GM21529 (cell line): ENCODE data around the gene CBARP.
"Not testable (repeated sequence)": the region's sequence is repeated elsewhere in the genome, so short reads cannot be mapped to it uniquely, and the experiment has no call there.

Experiments
- ATAC-seq: cut with Tn5 transposase; IDR thresholded peaks from one replicate; pipeline ENCODE4 v1.9.1; 2021; ENCODE audit not compliant: unreplicated experiment

The CBARP gene

DNA sequence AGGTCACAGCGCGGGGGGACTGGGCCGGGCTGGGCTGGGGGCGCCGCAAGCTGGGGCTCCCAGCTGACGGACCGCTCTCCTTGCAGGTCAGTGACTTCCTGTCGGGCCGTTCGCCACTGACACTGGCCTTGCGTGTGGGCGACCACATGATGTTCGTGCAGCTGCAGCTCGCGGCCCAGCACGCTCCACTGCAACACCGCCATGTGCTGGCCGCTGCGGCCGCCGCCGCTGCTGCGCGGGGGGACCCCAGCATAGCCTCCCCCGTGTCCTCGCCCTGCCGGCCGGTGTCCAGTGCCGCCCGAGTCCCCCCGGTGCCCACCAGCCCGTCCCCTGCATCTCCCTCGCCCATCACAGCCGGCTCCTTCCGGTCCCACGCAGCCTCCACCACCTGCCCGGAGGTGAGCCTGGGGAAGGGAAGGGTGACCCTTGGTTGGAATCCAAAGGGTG is 16.3 kb upstream of the CBARP start:
- no peak for ATAC-seq

GRCh38 chr19:1253514-1254080 is 15.8 kb upstream of the CBARP start:
- ATAC-seq: no peak

- ATAC-seq: no peak
Observed at GRCh38 chr19:1252821-1253513, 15.2 kb upstream of the CBARP start.

DNA sequence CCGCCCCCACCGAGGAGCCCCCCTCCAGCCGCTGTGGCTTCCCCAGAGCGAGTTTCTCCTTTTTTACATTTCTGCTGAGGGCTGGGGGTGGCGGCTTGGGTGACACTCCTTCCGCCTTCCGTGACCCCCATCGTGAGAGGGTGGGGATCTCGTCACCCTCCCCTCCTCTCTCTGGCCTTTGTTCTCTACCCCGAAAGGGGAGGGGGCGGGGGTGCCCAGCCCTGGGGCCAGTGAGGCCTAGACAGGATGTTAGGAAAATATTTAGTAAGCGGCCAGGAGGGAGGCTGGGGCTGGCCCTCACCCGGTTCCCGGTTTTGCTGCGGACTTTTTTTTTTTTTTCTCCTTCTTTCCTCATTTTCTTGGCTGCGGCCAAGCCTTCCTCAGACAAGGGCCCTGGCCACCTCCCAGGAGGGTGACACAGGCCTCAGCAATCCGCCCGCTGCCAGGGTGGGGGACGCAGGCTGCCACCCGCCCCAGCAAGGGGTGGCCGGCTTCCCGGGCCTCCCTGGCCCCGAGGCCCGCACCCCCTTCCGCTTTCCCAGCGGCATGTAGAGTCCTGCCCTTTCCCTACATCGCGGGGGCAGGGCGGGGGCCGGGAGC is 14.5 kb upstream of the CBARP start:
- no peak for ATAC-seq

DNA sequence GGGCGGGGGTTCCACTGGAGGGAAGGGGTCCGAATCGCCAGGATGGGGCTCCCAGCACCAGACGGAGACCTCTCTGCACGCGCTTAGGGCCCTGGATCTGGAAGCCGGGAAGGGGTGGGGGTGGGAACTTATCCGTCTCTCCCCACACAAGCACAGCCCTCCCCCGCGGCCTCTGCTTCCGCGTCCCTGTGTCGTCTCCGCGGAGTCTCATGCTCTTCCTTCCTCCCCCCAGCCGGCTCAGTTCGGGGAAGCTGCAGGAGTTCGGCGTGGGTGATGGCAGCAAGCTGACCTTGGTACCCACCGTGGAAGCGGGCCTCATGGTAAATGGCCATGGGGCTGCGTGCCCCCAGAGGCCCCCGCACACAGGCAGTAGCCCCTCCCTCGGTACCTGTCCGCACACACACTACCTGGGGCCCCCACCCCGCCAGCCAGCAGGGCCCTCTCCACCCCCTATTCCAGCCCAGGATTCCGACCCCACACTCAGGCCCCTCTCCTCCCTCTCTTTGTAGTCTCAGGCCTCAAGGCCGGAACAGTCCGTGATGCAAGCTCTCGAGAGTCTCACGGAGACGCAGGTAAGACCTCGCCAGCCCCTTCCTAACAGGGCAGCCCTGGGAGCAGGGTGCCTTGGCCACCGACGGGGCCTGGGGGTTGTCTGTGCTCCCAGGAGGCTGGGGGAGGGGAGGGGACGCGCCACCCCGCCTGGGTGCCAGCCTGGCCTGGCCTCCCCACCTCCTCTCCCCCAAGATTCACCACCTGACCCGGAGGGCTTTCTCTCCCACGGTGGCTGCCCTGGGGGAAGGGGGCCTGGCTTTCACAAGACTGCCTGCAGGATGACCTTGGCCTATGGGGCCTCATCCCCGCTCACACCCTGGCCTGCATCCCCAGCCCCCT is 13.8 kb upstream of the CBARP start:
- no peak for ATAC-seq

- ATAC-seq: no peak
Observed at GRCh38 chr19:1250437-1251260, 12.8 kb upstream of the CBARP start.

- ATAC-seq: no peak
Observed at GRCh38 chr19:1249990-1250436, 12.2 kb upstream of the CBARP start.

DNA sequence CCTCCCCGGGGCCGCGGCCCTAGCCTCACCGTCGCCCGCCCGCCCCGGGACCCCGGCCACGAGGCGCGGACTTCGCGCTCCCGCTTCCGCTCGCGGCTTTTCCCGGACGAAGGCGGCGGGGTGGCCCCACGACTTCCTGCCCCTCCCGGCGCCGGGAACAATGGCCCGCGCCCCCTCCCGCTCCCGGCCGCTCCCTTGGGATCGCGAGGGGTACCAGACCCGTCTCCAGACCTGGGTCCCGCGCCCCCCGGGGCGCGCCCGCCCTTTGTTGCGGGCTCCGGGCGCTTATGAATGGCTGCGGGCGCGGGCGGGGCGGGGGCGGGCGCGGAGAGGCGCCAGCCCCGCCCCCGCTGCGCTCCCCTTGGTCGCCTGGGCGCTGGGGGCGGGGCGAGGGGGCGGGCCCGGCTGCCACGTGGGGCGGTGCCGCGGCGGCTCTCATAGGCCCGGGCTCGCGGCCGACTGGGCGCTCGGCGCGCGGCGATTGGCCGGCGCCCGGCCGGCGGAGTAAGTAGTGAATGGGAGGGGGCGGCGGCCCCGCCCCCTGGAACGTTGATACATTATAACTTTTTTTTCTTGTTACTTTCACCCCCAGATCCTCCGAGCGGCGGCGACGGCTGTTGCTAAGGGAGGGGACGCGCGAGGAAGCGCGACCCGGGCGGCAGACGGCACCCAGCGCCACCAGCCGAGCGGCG is 11.6 kb upstream of the CBARP start:
- ATAC-seq: peak; percentile 46

DNA sequence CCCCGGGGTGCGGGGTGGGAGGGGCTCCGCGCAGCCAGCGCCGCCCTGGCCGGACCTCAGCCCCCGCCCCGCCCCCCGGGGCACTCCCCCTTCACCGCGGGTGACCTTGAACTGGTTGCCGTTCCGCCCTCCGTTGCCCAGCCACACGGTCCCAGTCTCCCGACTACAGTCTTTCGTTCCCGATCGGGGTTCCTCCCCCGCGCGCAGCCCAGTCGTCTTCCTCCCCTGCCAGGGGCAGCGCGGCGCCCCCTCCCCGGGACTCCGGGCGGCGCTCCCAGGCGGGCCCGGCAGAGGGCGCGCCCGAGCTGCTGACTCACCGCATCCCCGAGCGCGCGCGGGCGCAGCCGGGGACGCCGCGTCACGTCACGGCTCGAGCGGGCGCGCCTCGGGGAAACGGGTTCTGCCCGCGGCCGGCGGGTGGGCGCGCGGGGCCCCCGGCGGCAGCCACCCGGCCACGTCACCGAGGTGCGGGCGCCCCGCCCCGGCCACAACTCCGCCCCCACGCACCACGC is 11.0 kb upstream of the CBARP start:
- ATAC-seq: peak; percentile 24

GRCh38 chr19:1248139-1248785 is 10.5 kb upstream of the CBARP start, which contains the start of gene MIDN:
Gene MIDN, plus strand, starts transcription at chr19:1248583. Its CDS starts 1,714 bp downstream, at chr19:1250297.
- peak; percentile 12 for ATAC-seq

DNA sequence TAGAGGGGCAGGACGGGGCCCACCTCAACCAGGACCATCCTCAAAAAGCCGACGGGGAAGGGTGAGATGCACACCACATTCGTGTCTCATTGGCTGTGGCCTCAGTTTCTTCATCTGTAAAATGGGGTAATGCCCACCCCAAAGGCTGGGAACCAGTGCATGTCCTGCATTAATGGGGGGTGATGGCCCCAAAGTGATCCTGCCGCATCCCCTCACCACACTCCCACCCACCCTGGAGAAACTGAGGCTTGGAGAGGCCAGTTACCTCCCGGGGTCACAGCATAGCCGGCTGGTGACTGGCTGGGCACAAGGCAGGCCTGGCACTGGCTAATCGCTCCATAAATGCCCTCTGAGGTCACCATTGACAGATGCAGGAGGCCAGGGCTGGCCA is 9.9 kb upstream of the CBARP start:
- no peak for ATAC-seq

DNA sequence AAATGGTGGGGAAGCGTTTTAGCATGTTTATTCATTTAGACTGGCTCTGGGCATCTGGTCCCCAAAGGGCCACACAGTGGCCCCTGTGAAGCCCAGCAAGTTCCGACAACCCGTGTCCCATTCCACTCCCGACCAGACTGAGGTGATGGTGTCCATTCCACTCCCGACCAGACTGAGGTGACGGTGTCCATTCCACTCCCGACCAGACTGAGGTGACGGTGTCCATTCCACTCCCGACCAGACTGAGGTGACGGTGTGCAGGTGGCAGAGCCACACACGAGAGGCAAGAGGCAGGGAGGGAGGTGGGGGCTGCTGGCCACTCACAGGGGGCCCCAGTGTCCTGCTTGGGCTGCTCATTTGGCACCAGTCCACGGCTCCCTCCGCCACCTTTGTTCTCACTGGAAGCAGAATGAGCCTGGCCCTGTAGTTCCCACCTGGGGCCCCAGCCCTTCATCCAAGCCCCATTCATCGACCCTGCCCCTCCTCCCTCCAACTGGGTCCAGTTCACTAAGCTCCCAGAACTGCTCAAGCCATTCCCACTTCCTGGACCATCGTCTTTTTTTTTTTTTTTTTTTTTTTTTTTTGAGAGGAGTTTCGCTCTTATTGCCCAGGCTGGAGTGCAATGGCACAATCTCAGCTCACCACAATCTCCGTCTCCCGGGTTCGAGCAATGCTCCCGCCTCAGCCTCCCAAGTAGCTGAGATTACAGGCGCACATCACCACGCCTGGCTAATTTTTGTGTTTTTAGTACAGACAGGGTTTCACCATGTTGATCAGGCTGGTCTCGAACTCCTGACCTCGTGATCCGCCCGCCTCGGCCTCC is 8.7 kb upstream of the CBARP start:
- not testable (repeated sequence) for ATAC-seq

DNA sequence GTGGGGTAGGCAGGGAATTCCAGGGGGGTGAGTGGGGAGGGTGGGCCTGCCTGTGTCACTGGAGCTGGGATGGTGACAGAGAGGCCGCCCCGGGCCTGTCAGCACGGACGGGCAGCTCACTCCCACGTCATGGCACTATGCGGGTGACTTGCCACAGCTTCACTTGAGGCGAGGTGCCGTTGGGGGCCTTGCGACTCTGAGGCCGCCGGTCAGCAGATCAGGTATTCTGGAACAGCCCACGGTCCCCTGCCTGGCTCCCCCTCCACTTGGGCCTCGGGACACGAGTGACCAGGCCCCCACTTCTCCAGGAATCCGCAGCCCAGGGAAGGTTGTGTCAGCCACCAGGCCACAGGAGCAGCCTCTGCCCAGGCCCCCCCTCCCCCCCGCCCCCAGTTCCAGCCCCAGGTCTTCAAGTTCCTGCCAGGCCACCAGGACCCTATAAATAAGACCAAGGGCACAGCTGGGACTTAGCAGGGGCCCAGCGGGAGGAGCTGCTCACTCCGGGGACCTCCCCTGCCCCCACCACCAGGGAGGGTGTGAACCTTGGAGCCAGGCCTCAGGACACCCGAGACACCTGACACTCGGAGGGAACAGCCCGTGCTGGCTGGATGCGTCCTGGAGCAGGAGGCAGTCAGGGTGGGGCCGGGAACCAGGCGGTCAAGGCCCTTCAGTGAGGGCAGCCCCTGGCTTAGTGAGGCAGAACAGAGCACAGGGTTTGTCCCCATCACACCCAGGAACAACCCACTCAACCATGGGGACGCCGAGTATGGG is 7.9 kb upstream of the CBARP start:
- no peak for ATAC-seq

DNA sequence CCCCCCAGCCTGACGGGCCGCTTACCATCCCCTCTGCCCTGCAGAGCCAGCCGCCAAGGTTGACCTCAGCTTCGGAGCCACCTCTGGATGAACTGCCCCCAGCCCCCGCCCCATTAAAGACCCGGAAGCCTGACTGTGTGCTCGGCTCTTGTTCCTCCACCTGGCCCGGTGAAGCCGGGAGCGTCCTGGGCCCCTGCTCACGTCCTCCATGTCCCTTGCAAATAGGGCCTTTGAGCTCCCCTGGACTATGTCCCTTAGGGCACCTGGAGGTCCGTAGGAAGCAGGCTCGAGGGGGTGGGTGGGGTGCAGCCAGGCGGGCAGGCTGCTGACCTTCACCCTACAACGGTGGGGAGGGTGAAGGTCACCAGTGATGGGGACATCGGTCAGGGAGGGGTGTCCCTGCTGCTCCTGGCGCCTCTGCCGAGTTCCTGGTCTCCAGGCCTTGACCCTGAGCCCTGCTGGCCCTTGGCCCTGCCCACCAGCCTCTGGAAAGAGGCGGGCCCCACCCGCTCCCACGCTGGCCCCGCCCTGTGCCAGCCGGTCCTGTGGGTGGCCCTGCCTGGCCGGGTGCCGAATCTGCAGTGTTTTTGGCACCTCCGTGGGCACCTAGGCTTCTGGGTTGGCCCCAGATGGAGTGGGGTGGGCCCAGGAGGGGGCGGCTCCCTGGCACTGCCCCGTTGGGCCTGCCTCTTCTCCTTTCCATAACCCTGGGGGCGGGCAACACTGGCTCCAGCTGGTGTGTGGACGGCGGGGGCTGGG is 7.1 kb upstream of the CBARP start:
- ATAC-seq: no peak

GRCh38 chr19:1243768-1244692 is 6.2 kb upstream of the CBARP start:
- no peak for ATAC-seq
